HUDEP-2 (cell line): ENCODE data around the gene MTR.
"Not testable (repeated sequence)": the region's sequence is repeated elsewhere in the genome, so short reads cannot be mapped to it uniquely, and the experiment has no call there.

Experiments used
- DNase-seq, 76 experiments: peaks; one replicate each; lab custom pipeline; 2025; ENCODE audit not compliant: unreplicated experiment in 76 of 76; lab: John Stamatoyannopoulos, UW

The MTR gene

DNA sequence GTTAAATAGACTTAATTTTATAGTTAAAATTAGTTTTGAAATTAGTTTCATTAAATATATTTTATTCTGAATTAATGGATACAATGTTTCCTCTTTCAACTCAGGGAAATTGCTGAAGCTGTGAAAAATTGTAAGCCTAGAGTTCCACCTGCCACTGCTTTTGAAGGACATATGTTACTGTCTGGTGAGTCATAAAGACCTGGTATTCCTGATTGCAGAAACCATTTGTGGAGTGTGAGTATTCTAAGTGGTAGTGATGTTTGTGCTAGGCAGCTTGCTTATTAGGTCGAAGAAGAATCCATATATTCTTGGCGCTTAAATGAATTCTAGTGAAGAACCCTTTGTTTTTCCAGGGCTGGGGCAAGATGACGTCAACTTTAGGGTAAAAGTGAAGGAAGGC is 34.0 kb downstream of the MTR start:
- no peak for DNase-seq

- no peak for DNase-seq
Measured at GRCh38 chr1:236830116-236830515, 35.0 kb downstream of the MTR start.

DNA sequence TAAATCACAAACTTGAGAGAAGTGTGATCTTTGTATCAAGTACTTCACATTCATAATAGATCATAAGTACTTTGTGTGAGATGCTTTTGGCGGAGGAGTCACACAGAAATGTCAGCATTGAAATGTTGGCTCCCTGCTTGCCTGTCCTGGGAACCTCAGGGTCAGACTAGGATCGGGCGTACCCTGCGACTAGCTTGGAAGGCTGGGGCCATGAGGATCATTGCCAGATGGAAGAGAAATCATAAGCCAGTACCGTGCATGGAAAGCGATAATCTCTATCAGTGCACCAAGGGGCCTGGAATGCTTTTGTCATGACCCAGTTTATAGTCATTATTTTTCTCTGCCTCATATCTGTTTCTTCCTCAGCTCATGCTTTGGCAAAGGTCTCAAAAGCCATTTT is 35.5 kb downstream of the MTR start:
- no peak for DNase-seq

DNA sequence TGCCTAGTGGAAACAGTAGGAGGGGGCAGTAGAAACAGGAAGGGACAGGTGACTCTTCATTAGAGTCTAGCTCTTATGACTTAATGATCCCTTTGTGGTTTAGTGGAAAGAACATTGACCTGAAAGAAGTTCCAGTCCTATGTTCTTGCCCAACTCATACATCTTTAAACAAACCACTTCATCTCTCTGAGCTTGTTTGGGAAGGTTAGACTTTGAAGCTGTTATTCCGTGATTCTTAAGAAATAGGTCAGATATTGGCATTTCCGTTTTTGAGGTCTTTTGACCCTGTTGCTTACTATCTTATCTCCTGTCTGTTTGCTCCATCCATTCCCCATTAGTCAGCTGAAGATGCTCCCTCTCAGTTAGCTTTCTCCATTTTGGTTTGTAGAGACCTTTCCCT is 38.5 kb downstream of the MTR start:
- DNase-seq, result no peak

- no peak for DNase-seq
Measured at GRCh38 chr1:236834876-236835275, 39.8 kb downstream of the MTR start.

- DNase-seq, result no peak
Measured at GRCh38 chr1:236835491-236835890, 40.4 kb downstream of the MTR start.

DNA sequence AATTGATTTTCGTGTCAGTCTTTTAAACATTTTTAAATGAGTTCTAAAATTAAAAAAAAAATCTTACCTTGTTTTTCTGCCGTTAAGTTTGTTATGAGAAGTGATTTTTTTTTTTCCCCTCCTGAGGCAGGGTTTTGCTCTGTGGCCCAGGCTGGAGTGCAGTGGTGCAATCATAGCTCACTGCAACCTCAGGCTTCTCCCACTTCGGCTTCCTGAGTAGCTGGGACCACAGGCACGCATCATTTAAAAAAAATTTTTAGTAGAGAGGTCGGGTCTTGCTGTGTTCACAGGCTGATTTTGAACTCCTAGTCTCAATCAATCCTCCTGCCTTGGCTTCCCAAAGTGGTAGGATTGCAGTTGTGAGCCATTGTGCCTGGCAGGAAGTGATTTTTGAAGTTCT is 41.1 kb downstream of the MTR start:
- no peak for DNase-seq

- DNase-seq, result no peak
Measured at GRCh38 chr1:236837115-236837514, 42.0 kb downstream of the MTR start.

- no peak for DNase-seq
Measured at GRCh38 chr1:236837897-236838296, 42.8 kb downstream of the MTR start.

DNA sequence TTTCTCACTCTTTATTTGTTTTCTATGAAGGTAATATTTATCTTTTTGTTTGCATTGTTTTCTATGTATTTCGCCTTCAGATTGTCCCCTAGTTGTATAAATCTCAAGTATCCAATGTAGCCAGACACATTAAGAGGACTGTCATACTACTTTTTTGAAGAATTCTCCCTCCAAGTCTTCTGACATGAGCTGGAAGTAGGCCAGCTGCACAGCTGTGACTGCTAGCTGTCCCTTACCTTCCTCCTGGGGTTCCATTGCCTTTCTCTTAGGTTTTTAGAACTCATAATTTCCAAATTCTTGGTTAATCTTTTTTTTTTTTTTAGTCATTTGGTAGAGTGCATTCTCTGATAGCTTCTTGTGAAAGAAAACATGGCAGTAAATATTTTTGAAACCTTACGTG is 46.2 kb downstream of the MTR start:
- DNase-seq, result no peak

DNA sequence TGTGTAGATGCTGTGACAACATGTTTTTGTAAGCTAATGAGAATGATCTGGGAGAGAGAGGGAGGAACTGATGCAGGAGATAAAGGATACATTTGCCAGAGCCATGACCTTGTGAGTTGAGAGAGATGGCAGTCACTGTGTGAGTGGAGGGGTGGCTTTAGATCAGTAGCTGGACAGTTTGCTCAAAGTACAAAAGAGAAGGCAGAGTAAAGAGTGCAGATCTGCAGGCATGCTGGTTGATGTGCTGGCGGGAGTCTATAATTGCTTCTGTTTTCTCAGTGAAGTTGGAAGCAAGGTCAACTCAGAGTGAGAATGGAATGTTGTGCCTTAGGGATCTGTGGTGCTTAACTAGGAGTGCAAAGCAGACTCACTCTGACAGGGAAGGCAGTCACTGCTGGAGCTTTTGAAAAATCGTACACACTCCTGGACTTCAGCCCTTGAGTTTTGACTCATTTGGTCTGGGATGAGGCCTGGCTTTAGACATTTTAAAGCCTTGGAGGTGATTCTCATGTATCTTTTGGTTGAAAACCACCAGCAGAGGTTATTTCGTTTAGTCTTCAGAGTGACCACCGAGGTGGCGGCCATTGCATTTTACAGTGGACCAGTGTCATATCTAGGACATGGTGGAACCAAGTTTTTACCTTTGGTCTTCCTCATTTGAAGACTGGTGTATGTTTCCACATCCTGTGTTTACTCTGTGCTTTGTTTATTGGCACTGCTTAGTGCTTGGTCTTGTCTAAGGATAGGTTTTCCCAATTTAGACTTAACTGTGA is 49.6 kb downstream of the MTR start:
- peak in 1 of 76 experiments; percentile 7 for DNase-seq

DNA sequence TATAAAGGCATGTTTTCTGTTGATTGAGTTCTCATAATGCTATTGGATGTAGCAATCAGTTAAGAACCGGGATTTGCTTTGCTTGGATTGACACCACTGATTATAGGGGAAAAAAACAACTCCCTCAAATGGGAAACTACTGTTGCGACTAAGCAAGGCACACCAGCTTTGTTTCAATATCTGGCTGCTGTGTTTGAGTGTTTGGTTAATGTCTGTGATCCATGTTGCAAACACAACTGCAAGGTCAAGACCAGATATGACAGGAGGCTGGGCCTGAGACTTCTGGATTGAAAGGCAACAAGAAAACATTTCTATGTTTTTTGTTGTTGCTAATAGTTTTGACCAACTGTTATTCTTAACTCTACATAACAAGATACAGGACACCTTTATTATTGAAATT is 50.7 kb downstream of the MTR start:
- no peak for DNase-seq

DNA sequence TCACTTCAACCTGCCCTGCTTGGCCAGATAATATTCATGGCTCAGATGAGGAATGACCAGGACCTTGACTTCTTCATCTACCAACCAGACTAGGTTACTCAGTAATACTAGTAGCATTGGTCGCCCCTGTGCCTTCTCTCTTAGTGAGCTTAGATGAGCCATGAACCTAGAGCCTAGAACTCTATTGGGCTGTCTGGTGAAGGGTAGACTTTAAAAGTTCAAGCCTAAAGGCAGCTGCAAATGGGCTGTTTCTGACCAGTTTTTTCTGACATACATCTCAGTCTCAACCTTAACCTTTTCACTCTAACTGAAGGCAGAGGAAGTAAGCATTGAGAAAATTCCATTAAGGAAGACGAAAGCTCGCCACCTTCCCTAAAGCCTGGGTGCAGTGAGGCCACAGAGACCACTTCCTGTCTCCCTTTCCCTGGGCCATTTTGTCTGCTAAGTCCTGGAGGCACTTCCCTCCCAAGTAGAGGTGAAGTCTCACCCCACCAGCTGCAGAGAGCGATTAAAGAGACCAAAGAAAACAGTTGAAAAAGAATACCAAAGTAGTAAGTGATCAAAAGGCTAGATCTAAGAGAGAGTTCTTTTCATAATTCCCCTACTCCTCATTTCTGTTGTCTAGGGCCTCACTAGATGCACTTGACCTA is 53.3 kb downstream of the MTR start:
- no peak for DNase-seq

- no peak for DNase-seq
Measured at GRCh38 chr1:236850077-236850979, 55.2 kb downstream of the MTR start.

- DNase-seq, result no peak
Measured at GRCh38 chr1:236851871-236852270, 56.8 kb downstream of the MTR start.

DNA sequence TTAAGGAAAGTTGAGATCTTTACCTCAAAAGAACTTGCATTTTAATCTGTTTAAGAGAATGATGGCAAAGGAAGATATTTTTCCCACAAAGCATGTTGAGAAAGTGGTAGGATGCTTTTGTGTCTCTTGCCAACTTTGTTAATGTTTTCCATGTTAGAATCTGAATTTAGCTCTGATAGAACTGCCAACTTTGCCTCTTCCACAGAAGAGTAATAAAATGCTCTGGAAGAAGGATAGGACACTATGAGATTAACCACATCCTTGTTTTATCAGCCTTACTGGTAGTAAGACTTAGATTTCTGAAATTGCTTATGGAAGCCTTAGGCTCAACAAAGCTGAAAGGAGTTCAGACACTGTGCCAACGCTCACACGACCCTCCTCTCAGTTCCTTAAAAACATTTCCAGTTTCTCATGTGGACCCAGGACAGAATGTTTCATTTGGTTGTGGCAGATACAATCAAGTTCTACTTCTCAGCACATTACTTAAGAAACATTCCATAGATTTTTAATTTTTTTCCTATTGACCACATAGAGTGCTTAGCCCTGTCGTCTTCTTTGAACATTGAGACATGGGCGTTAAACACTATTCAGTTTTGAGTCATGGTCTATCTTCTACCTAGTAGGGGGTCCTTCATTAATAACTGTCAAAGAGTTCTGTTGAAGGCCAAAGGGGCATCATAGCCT is 59.0 kb downstream of the MTR start:
- no peak for DNase-seq

GRCh38 chr1:236854605-236854983 is 59.5 kb downstream of the MTR start:
- no peak for DNase-seq

GRCh38 chr1:236856649-236857048 is 61.6 kb downstream of the MTR start:
- DNase-seq, result not testable (repeated sequence)

GRCh38 chr1:236858165-236858564 is 63.1 kb downstream of the MTR start:
- no peak for DNase-seq

GRCh38 chr1:236860101-236860500 is 65.0 kb downstream of the MTR start:
- no peak for DNase-seq

- DNase-seq, result no peak
Measured at GRCh38 chr1:236860674-236861073, 65.6 kb downstream of the MTR start.
